PC-9 (cell line): Measurements from ENCODE around the gene FBXO7. TPM values are rescaled to one million over a fixed set of nuclear protein-coding genes. Genes with fewer than 3 reads are reported as not detected.

Experiments used
- BruUV-seq: library from RNA; stranded (reverse); fragments of 400-500 nt; replicated peaks from 2 replicates; lab custom pipeline; 2021; lab: Mats Ljungman, UMichigan
- CTCF ChIA-PET: fragments of 300-600 bp; sonication (Branson Sonifier 250); formaldehyde crosslinking; loops from one replicate; lab custom pipeline; 2022; ENCODE audit warnings: antibody characterized with exemption; lab: Charles Lee
- POLR2A ChIA-PET: fragments of 300-600 bp; sonication (Branson Sonifier 250); formaldehyde crosslinking; loops from one replicate; lab custom pipeline; 2022; ENCODE audit warnings: antibody characterized with exemption; ENCODE audit not compliant: unreplicated experiment; lab: Charles Lee
- DNase-seq, 2 experiments: peaks; one replicate each; pipeline versions ENCODE4 v3.0.0 to v3.0.0-alpha.2; 2015 to 2022; ENCODE audit warnings: mixed read lengths in 1 of 2
- H2AFZ ChIP-seq: fragments of 200-600 bp; sonication (generic); 2 replicates; pipeline ENCODE4 v1.8.1; 2017; ENCODE audit warnings: antibody characterized with exemption
- H3F3A ChIP-seq: fragments of 200-600 bp; sonication (generic); 2 replicates; pipeline ENCODE4 v1.8.1; 2017; ENCODE audit warnings: antibody characterized with exemption, mild to moderate bottlenecking, low read depth; ENCODE audit not compliant: insufficient read depth
- H3K27ac ChIP-seq: fragments of 200-600 bp; sonication (generic); 2 replicates; pipeline ENCODE4 v1.6.1; 2016; ENCODE audit warnings: mixed run types
- H3K27me3 ChIP-seq: fragments of 200-600 bp; sonication (generic); 2 replicates; pipeline ENCODE4 v1.6.1; 2016; ENCODE audit warnings: low read depth, mixed run types; ENCODE audit not compliant: insufficient read depth
- H3K36me3 ChIP-seq: fragments of 200-600 bp; sonication (generic); 2 replicates; pipeline ENCODE4 v1.6.1; 2016; ENCODE audit warnings: low read depth, mixed run types
- H3K4me1 ChIP-seq: fragments of 200-600 bp; sonication (generic); replicated peaks from 2 replicates; pipeline ENCODE4 v1.6.1; 2016; ENCODE audit warnings: mixed run types; ENCODE audit not compliant: insufficient read depth
- H3K4me2 ChIP-seq: fragments of 200-600 bp; sonication (generic); 2 replicates; pipeline ENCODE4 v1.6.1; 2017; ENCODE audit warnings: mixed run types
- H3K4me3 ChIP-seq: fragments of 200-600 bp; sonication (generic); 2 replicates; pipeline ENCODE4 v1.6.1; 2016; ENCODE audit warnings: mixed run types
- H3K79me2 ChIP-seq: fragments of 200-600 bp; sonication (generic); 2 replicates; pipeline ENCODE4 v1.6.1; 2017; ENCODE audit warnings: low read depth, mixed run types
- H3K9me2 ChIP-seq: fragments of 200-600 bp; sonication (generic); 2 replicates; pipeline ENCODE4 v1.8.1; 2017; ENCODE audit warnings: mild to moderate bottlenecking; ENCODE audit not compliant: insufficient read depth
- H3K9me3 ChIP-seq: fragments of 200-600 bp; sonication (generic); 2 replicates; pipeline ENCODE4 v1.8.1; 2016; ENCODE audit warnings: low read depth; ENCODE audit not compliant: insufficient read depth
- H4K20me1 ChIP-seq: fragments of 200-600 bp; sonication (generic); 2 replicates; pipeline ENCODE4 v1.8.1; 2017; ENCODE audit not compliant: insufficient read depth
- CTCF ChIP-seq: fragments of 200-600 bp; sonication (generic); conservative IDR thresholded peaks from 2 replicates; pipeline ENCODE4 v1.6.1; 2017; ENCODE audit warnings: mixed run types, antibody characterized with exemption, mild to moderate bottlenecking, moderate library complexity
- EZH2 ChIP-seq: fragments of 200-600 bp; sonication (generic); IDR thresholded peaks from 2 replicates; pipeline ENCODE4 v1.8.0; 2017; ENCODE audit warnings: antibody characterized with exemption, low read depth
- intact Hi-C: fragments of 100-400 bp; cut with micrococcal nuclease; formaldehyde crosslinking; loops from one replicate; pipeline ENCODE4 v1.10.0; 2022; ENCODE audit not compliant: unreplicated experiment
- total RNA-seq: library from RNA; stranded (reverse); gene quantifications from 2 replicates; pipeline ENCODE4 v1.2.3, GENCODE V29; 2021

FBXO7 gene
- total RNA-seq, 1 experiment from 2014 or later, result 81.9 TPM

GRCh38 chr22:32457031-32457430 lies 17.6 kb upstream of the FBXO7 start:
- DNase-seq, result no peak
- Histone ChIP-seq H3K79me2 (no peaks in the 10 kb centered on the region), H3K9me2 (no peaks in the 10 kb centered on the region), H3K27ac (no peak overlapping the region), H3K4me2 (no peak overlapping the region), H2AFZ (no peak overlapping the region), H3K4me3 (no peak overlapping the region), H3K9me3 (no peaks in the 10 kb centered on the region), H3F3A (no peaks in the 10 kb centered on the region), H3K4me1 (no peaks in the 10 kb centered on the region), H3K36me3 (no peaks in the 10 kb centered on the region), H4K20me1 (no peaks in the 10 kb centered on the region), H3K27me3 (peaks cover 46% of the 10 kb centered on the region)
- no TSS peak for BruUV-seq
- intact Hi-C loops, result no loop called here
- TF ChIP-seq CTCF, result no peak
- TF ChIP-seq EZH2, result no peak
- ChIA-PET CTCF (no interaction called here), POLR2A (no interaction called here)

GRCh38 chr22:32462452-32462851 lies 12.2 kb upstream of the FBXO7 start:
- no peak overlapping the region for H3K4me2 ChIP-seq
- peaks cover 37% of the 10 kb centered on the region for H3K4me1 ChIP-seq
- no peak overlapping the region for H3K27ac ChIP-seq
- no peaks in the 10 kb centered on the region for H3K36me3 ChIP-seq
- no peaks in the 10 kb centered on the region for H4K20me1 ChIP-seq
- peak in 1 of 2 experiments; percentile 51 for DNase-seq
- no peaks in the 10 kb centered on the region; the same call in 1 of the 2 replicates for H3K9me3 ChIP-seq
- TF ChIP-seq EZH2 (no peak), CTCF (no peak)
- H3K4me3 ChIP-seq, result no peak overlapping the region
- H3K9me2 ChIP-seq, result no peaks in the 10 kb centered on the region
- no peaks in the 10 kb centered on the region for H3K79me2 ChIP-seq
- H2AFZ ChIP-seq, result no peak overlapping the region
- H3K27me3 ChIP-seq, result peaks cover 6% of the 10 kb centered on the region
- intact Hi-C loops, result no loop called here
- ChIA-PET CTCF (no interaction called here), POLR2A (no interaction called here)
- peaks cover 10% of the 10 kb centered on the region; the same call in 1 of the 2 replicates for H3F3A ChIP-seq
- BruUV-seq, result no TSS peak

GRCh38 chr22:32465661-32466060 lies 8.9 kb upstream of the FBXO7 start:
- Histone ChIP-seq H3K27ac (no peak overlapping the region), H3F3A (peaks cover 14% of the 10 kb centered on the region; the same call in 1 of the 2 replicates), H3K9me2 (no peaks in the 10 kb centered on the region), H2AFZ (no peak overlapping the region), H3K9me3 (no peaks in the 10 kb centered on the region; the same call in 1 of the 2 replicates), H4K20me1 (no peaks in the 10 kb centered on the region), H3K4me2 (no peak overlapping the region), H3K79me2 (no peaks in the 10 kb centered on the region), H3K4me1 (peaks cover 37% of the 10 kb centered on the region), H3K4me3 (no peak overlapping the region), H3K36me3 (no peaks in the 10 kb centered on the region), H3K27me3 (no peaks in the 10 kb centered on the region)
- no TSS peak for BruUV-seq
- POLR2A ChIA-PET, result no interaction called here
- DNase-seq, result no peak
- CTCF ChIA-PET, result no interaction called here
- intact Hi-C loops, result no loop called here
- TF ChIP-seq EZH2 (no peak), CTCF (no peak)
